HEK293 (cell line): ENCODE results near the gene CNIH3.

ENCODE experiments used
- BCL11A ChIP-seq: fragments of 450-650 bp; formaldehyde crosslinking; IDR thresholded peaks from 2 replicates; pipeline ENCODE4 v1.5.1; 2016; ENCODE audit warnings: low read depth, missing biosample characterization, missing genetic modification characterization
- GFI1B ChIP-seq: fragments of 450-650 bp; formaldehyde crosslinking; IDR thresholded peaks from 2 replicates; pipeline ENCODE4 v1.5.1; 2016; ENCODE audit warnings: missing biosample characterization, missing genetic modification characterization
- GLIS1 ChIP-seq: fragments of 450-650 bp; formaldehyde crosslinking; IDR thresholded peaks from 2 replicates; pipeline ENCODE4 v1.5.1; 2016; ENCODE audit warnings: missing biosample characterization, missing genetic modification characterization
- KLF7 ChIP-seq: fragments of 450-650 bp; formaldehyde crosslinking; IDR thresholded peaks from 2 replicates; pipeline ENCODE4 v1.5.1; 2016; ENCODE audit warnings: missing biosample characterization, missing genetic modification characterization, borderline replicate concordance
- KLF8 ChIP-seq: fragments of 450-650 bp; formaldehyde crosslinking; IDR thresholded peaks from 2 replicates; pipeline ENCODE4 v1.5.1; 2016; ENCODE audit warnings: missing biosample characterization, missing genetic modification characterization
- OSR2 ChIP-seq: fragments of 450-650 bp; formaldehyde crosslinking; IDR thresholded peaks from 2 replicates; pipeline ENCODE4 v1.5.1; 2016; ENCODE audit warnings: missing biosample characterization, missing genetic modification characterization
- PRDM6 ChIP-seq: fragments of 450-650 bp; formaldehyde crosslinking; IDR thresholded peaks from 2 replicates; pipeline ENCODE4 v1.5.1; 2017; ENCODE audit warnings: missing biosample characterization, missing genetic modification characterization
- SALL2 ChIP-seq: fragments of 450-650 bp; formaldehyde crosslinking; IDR thresholded peaks from 2 replicates; pipeline ENCODE4 v1.5.0; 2017; ENCODE audit warnings: missing biosample characterization, mild to moderate bottlenecking, missing genetic modification characterization, borderline replicate concordance
- SCRT1 ChIP-seq: fragments of 450-650 bp; formaldehyde crosslinking; IDR thresholded peaks from 2 replicates; pipeline ENCODE4 v1.5.1; 2016; ENCODE audit warnings: missing biosample characterization, missing genetic modification characterization, borderline replicate concordance
- ZNF174 ChIP-seq: fragments of 450-650 bp; formaldehyde crosslinking; IDR thresholded peaks from 2 replicates; pipeline ENCODE4 v1.5.0; 2017; ENCODE audit warnings: missing biosample characterization, mild to moderate bottlenecking, missing genetic modification characterization
- ZNF18 ChIP-seq: fragments of 450-650 bp; formaldehyde crosslinking; IDR thresholded peaks from 2 replicates; pipeline ENCODE4 v1.5.1; 2016; ENCODE audit warnings: missing biosample characterization, missing genetic modification characterization
- ZNF184 ChIP-seq: fragments of 450-650 bp; IDR thresholded peaks from 2 replicates; pipeline ENCODE4 v1.5.1; 2018; ENCODE audit warnings: missing biosample characterization, mild to moderate bottlenecking, missing genetic modification characterization
- ZNF19 ChIP-seq: fragments of 450-650 bp; formaldehyde crosslinking; IDR thresholded peaks from 2 replicates; pipeline ENCODE4; 2016; ENCODE audit warnings: missing biosample characterization, missing genetic modification characterization, low read depth
- ZNF2 ChIP-seq: fragments of 450-650 bp; formaldehyde crosslinking; IDR thresholded peaks from 2 replicates; pipeline ENCODE4 v1.5.1; 2016; ENCODE audit warnings: missing biosample characterization, missing genetic modification characterization
- ZNF202 ChIP-seq: fragments of 450-650 bp; formaldehyde crosslinking; IDR thresholded peaks from 2 replicates; pipeline ENCODE4 v1.5.1; 2016; ENCODE audit warnings: missing biosample characterization, missing genetic modification characterization, borderline replicate concordance
- ZNF324 ChIP-seq: fragments of 450-650 bp; formaldehyde crosslinking; IDR thresholded peaks from 2 replicates; pipeline ENCODE4 v1.5.1; 2016; ENCODE audit warnings: missing biosample characterization, missing genetic modification characterization
- ZNF366 ChIP-seq: fragments of 450-650 bp; formaldehyde crosslinking; conservative IDR thresholded peaks from 2 replicates; pipeline ENCODE4 v1.5.1; 2016; ENCODE audit warnings: missing biosample characterization, missing genetic modification characterization
- ZNF48 ChIP-seq: fragments of 450-650 bp; formaldehyde crosslinking; IDR thresholded peaks from 2 replicates; pipeline ENCODE4 v1.5.1; 2016; ENCODE audit warnings: missing biosample characterization, missing genetic modification characterization
- ZNF501 ChIP-seq: fragments of 450-650 bp; formaldehyde crosslinking; IDR thresholded peaks from 2 replicates; pipeline ENCODE4 v1.5.1; 2016; ENCODE audit warnings: missing biosample characterization, missing genetic modification characterization
- ZNF514 ChIP-seq: fragments of 450-650 bp; formaldehyde crosslinking; IDR thresholded peaks from 2 replicates; pipeline ENCODE4 v1.5.1; 2016; ENCODE audit warnings: missing biosample characterization, missing genetic modification characterization
- ZNF571 ChIP-seq: fragments of 450-650 bp; formaldehyde crosslinking; IDR thresholded peaks from 2 replicates; pipeline ENCODE4 v1.5.0; 2017; ENCODE audit warnings: missing biosample characterization, missing genetic modification characterization
- ZNF623 ChIP-seq: fragments of 450-650 bp; formaldehyde crosslinking; IDR thresholded peaks from 2 replicates; pipeline ENCODE4 v1.5.1; 2016; ENCODE audit warnings: missing biosample characterization, missing genetic modification characterization
- ZNF664 ChIP-seq: fragments of 450-650 bp; formaldehyde crosslinking; IDR thresholded peaks from 2 replicates; pipeline ENCODE4 v1.5.1; 2016; ENCODE audit warnings: missing biosample characterization, missing genetic modification characterization
- ZNF670 ChIP-seq: fragments of 450-650 bp; formaldehyde crosslinking; IDR thresholded peaks from 2 replicates; pipeline ENCODE4 v1.5.1; 2016; ENCODE audit warnings: missing biosample characterization, missing genetic modification characterization, low read depth
- ZNF830 ChIP-seq: fragments of 450-650 bp; IDR thresholded peaks from 2 replicates; pipeline ENCODE4 v1.5.0; 2018; ENCODE audit warnings: missing biosample characterization, missing genetic modification characterization, low read depth, mild to moderate bottlenecking, moderate library complexity
- ZNF843 ChIP-seq: fragments of 450-650 bp; formaldehyde crosslinking; IDR thresholded peaks from 2 replicates; pipeline ENCODE4 v1.5.1; 2016; ENCODE audit warnings: missing biosample characterization, missing genetic modification characterization
- ZSCAN23 ChIP-seq: fragments of 450-650 bp; formaldehyde crosslinking; IDR thresholded peaks from 2 replicates; pipeline ENCODE4 v1.5.1; 2016; ENCODE audit warnings: missing biosample characterization, missing genetic modification characterization
- ZXDB ChIP-seq: fragments of 450-650 bp; formaldehyde crosslinking; IDR thresholded peaks from 2 replicates; pipeline ENCODE4 v1.5.1; 2016; ENCODE audit warnings: missing biosample characterization, missing genetic modification characterization
- TF ChIP-seq, protein P1 (sequence below): fragments of 450-650 bp; formaldehyde crosslinking; IDR thresholded peaks from 2 replicates; pipeline ENCODE4 v1.5.1; 2016; ENCODE audit warnings: missing biosample characterization, missing genetic modification characterization
- TF ChIP-seq, protein P2 (sequence below): fragments of 450-650 bp; formaldehyde crosslinking; IDR thresholded peaks from 2 replicates; pipeline ENCODE4 v1.5.1; 2016; ENCODE audit warnings: missing biosample characterization, missing genetic modification characterization
- TF ChIP-seq, protein P3 (sequence below): fragments of 450-650 bp; formaldehyde crosslinking; IDR thresholded peaks from 2 replicates; pipeline ENCODE4 v1.5.1; 2016; ENCODE audit warnings: missing biosample characterization, missing genetic modification characterization

The CNIH3 gene

GRCh38 chr1:224615861-224616755, at the start of gene CNIH3 (continued):
- TF ChIP-seq SALL2 (tag by site-specific recombination) (no peak), GLIS1 (tag by site-specific recombination) (peak; percentile 70), KLF7 (tag by site-specific recombination) (peak; percentile 100; the same call in 1 of the 2 replicates), ZNF670 (no peak), ZNF184 (tag by site-specific recombination) (peak; percentile 87), ZNF48 (no peak), GFI1B (peak; percentile 56; the same call in 1 of the 2 replicates), SCRT1 (tag by site-specific recombination) (peak; percentile 69), ZNF324 (tag by site-specific recombination) (peak; percentile 91), ZXDB (tag by site-specific recombination) (peak; percentile 99), ZNF202 (tag by site-specific recombination) (no peak), ZNF843 (tag by site-specific recombination) (peak; percentile 91), PRDM6 (tag by site-specific recombination) (no peak; the same call in 1 of the 2 replicates), KLF8 (tag by site-specific recombination) (peak; percentile 97), ZNF501 (tag by site-specific recombination) (peak; percentile 97), ZNF514 (tag by site-specific recombination) (no peak), ZNF2 (tag by site-specific recombination) (peak; percentile 95), ZNF571 (tag by site-specific recombination) (no peak), ZNF18 (peak; percentile 100), ZNF366 (0 out of 2 replicates have a peak, but pooled peaks have one; percentile 24), ZNF174 (tag by site-specific recombination) (no peak), ZNF830 (tag by site-specific recombination) (no peak), ZNF623 (peak; percentile 7; the same call in 1 of the 2 replicates), BCL11A (tag by site-specific recombination) (peak; percentile 20; the same call in 1 of the 2 replicates), ZSCAN23 (tag by site-specific recombination) (peak; percentile 90), ZNF664 (peak; percentile 55; the same call in 1 of the 2 replicates), ZNF19 (no peak), OSR2 (tag by site-specific recombination) (peak; percentile 73)
- TF ChIP-seq, protein P1, sequence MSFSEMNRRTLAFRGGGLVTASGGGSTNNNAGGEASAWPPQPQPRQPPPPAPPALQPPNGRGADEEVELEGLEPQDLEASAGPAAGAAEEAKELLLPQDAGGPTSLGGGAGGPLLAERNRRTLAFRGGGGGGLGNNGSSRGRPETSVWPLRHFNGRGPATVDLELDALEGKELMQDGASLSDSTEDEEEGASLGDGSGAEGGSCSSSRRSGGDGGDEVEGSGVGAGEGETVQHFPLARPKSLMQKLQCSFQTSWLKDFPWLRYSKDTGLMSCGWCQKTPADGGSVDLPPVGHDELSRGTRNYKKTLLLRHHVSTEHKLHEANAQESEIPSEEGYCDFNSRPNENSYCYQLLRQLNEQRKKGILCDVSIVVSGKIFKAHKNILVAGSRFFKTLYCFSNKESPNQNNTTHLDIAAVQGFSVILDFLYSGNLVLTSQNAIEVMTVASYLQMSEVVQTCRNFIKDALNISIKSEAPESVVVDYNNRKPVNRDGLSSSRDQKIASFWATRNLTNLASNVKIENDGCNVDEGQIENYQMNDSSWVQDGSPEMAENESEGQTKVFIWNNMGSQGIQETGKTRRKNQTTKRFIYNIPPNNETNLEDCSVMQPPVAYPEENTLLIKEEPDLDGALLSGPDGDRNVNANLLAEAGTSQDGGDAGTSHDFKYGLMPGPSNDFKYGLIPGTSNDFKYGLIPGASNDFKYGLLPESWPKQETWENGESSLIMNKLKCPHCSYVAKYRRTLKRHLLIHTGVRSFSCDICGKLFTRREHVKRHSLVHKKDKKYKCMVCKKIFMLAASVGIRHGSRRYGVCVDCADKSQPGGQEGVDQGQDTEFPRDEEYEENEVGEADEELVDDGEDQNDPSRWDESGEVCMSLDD (tag by site-specific recombination), result peak; percentile 46; the same call in 1 of the 2 replicates
- TF ChIP-seq, protein P2, sequence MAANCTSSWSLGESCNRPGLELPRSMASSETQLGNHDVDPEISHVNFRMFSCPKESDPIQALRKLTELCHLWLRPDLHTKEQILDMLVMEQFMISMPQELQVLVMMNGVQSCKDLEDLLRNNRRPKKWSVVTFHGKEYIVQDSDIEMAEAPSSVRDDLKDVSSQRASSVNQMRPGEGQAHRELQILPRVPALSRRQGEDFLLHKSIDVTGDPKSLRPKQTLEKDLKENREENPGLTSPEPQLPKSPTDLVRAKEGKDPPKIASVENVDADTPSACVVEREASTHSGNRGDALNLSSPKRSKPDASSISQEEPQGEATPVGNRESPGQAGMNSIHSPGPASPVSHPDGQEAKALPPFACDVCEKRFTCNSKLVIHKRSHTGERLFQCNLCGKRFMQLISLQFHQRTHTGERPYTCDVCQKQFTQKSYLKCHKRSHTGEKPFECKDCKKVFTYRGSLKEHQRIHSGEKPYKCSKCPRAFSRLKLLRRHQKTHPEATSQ (tag by site-specific recombination), result peak; percentile 99
- TF ChIP-seq, protein P3, sequence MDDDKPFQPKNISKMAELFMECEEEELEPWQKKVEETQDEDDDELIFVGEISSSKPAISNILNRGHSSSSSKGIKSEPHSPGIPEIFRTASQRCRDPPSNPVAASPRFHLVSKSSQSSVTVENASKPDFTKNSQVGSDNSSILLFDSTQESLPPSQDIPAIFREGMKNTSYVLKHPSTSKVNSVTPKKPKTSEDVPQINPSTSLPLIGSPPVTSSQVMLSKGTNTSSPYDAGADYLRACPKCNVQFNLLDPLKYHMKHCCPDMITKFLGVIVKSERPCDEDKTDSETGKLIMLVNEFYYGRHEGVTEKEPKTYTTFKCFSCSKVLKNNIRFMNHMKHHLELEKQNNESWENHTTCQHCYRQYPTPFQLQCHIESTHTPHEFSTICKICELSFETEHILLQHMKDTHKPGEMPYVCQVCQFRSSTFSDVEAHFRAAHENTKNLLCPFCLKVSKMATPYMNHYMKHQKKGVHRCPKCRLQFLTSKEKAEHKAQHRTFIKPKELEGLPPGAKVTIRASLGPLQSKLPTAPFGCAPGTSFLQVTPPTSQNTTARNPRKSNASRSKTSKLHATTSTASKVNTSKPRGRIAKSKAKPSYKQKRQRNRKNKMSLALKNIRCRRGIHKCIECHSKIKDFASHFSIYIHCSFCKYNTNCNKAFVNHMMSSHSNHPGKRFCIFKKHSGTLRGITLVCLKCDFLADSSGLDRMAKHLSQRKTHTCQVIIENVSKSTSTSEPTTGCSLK (tag by site-specific recombination), result no peak
